Left hindlimb (tissue), 1 donor: ENCODE results near the gene GPR158.

Source experiments
- DNase-seq: peaks from one replicate; pipeline ENCODE4 v3.0.0-alpha.2; 2018

The GPR158 gene

DNA sequence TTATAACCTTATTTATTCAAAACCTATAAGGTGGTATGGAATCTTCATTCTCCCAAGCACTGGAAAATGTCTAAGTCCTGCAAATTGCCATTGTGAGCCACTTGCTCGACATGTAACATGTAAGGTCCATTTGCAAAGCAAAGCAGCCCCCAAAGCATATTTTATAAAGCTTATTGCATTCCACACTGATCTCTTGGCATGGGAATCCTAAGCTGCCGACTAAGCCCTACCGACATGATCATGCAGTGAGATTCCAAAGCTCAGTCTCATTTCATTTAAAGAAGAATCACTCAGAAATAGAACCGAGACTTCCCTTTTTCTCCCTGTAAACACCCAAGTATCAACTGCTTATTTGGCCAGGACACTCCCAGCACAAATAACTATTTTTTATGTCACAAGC lies 425.9 kb downstream of the GPR158 start:
- DNase-seq, result no peak

DNA sequence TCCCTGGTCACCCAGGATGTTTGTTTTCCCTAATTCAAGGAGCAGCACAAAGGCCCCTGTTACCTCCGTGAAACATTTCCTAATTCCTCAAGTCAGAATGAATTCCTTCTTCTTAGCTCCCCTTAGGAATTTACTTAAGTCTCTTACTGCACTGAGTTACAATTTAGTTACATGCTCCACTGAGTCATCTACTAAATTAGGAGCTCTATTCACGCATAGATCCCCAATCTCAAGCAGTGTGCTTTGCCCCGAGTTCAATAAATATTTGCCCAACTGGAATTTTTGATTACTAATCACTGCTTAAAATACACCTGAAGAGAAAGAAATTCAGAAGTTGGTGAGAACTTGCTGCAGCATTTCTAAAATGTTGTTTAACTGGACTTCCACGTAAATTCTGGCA lies 429.8 kb downstream of the GPR158 start:
- no peak for DNase-seq

GRCh38 chr10:25614652-25615051 lies 439.9 kb downstream of the GPR158 start:
- no peak for DNase-seq

DNA sequence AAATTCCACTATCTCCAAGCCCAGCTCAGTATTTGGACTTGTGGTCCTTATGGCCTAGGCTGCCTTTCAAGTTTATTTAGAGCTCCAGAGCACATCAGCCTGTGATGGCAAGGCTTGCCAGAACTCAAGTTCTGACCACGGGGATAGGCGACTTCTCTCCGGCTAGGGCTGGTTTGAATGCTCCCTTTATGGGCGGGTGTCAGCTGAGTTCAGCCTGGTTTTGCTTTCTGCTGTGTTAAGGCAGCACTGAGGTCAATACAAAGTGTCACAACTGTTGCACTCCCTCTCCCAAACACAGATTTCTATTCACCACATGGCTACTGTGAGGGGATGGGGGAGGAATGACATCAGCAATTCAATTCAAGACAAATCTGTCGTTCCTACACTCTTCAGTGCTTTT lies 441.1 kb downstream of the GPR158 start:
- DNase-seq, result no peak

GRCh38 chr10:25616903-25617592 lies 442.2 kb downstream of the GPR158 start:
- DNase-seq, result no peak

DNA sequence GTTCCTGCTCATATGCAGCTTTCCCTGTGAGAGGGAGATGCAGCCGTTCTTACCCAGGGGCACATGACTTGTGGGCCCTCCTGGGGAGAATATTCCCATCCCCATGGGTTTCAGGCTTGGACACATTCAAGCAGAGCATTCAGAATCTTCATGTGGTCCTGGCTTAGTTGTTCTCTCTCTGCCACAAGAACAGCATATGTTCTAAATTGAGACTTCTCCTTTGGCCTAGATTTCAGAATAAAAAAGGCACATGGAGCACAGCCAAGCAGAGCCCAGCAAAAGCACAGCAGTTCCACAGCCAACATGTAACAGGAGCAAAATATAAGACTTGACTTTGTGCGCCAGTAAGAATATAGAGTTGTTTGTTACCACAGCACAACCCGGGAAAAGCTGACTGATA lies 452.8 kb downstream of the GPR158 start:
- no peak for DNase-seq

- no peak for DNase-seq
Observed at GRCh38 chr10:25629333-25629732, 454.5 kb downstream of the GPR158 start.

GRCh38 chr10:25631471-25631870 lies 456.7 kb downstream of the GPR158 start:
- no peak for DNase-seq

GRCh38 chr10:25632802-25633201 lies 458.0 kb downstream of the GPR158 start:
- DNase-seq, result no peak

- no peak for DNase-seq
Observed at GRCh38 chr10:25633542-25633941, 458.7 kb downstream of the GPR158 start.

- no peak for DNase-seq
Observed at GRCh38 chr10:25639646-25640045, 464.8 kb downstream of the GPR158 start.

- no peak for DNase-seq
Observed at GRCh38 chr10:25641595-25641994, 466.8 kb downstream of the GPR158 start.

DNA sequence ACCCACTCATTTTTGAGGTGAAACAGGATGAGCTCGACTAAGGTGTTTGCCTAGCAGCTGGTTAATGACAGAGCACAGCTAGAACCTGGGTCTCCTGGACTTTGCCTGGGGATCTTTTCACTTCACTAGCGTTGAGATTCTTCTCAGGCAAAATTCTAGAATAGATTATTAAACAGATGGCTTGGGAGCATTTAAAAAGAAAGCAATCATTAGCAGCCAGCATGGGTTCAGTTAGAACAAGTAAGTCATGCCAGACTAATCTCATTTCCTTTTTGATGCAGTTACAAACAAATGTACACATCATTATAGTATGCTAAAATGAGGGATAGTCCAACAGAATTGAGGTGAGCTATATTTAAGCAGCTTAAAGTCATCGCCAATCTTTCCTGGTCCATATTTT lies 467.9 kb downstream of the GPR158 start:
- no peak for DNase-seq

DNA sequence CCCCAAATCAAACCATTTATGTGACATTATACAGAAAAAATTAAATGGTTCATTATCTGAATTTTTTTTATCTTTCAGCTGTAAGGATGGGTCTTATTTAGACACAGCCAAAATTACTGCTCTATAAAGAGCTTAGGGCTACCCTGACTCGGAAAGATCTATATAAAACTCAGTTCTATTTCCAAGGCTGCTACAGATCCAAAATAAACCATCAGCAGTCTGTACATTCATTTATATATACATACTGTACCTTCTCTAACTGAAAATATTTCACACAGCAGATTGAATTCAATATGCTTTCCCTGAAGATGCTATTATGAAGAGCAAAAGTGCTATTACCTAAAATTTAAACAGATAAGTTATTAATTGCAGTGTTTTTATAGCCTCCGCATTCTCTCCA lies 471.6 kb downstream of the GPR158 start:
- no peak for DNase-seq

DNA sequence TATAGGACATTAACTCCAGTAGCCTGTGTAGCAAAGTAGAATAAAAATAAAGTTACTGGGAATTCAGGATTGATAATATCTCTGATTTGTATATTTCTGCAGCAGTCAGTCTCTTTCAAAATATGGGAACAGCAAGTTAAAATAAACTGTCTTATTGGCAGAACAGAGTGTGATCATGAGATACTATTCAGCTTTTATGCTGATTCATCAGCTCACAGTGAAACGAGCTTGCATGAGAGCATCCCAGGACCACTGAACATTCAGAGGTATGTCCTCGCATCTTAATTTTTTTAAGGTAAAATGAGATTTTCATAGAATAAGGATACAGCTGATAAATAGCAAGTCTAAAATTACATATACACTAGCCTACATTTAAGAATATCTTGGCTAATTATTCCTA lies 476.7 kb downstream of the GPR158 start:
- no peak for DNase-seq
